Calu3 (cell line): Measurements from ENCODE around the gene NAB2. TPM values are rescaled to one million over a fixed set of nuclear protein-coding genes. Genes with fewer than 3 reads are reported as not detected.
"Not testable (repeated sequence)": the region's sequence is repeated elsewhere in the genome, so short reads cannot be mapped to it uniquely, and the experiment has no call there.

Source experiments
- BruUV-seq: library from RNA; stranded (reverse); fragments of 400-500 nt; replicated peaks from 2 replicates; lab custom pipeline; 2021; lab: Mats Ljungman, UMichigan
- CTCF ChIA-PET: fragments of 300-600 bp; sonication (Branson Sonifier 250); formaldehyde crosslinking; loops from one replicate; lab custom pipeline; 2022; ENCODE audit warnings: antibody characterized with exemption; lab: Charles Lee
- DNase-seq: peaks from one replicate; pipeline ENCODE4 v3.0.0; 2022
- H3K27ac Mint-ChIP-seq: one replicate; pipeline ENCODE4 v1.8.0; 2022; ENCODE audit warnings: mixed read lengths; ENCODE audit not compliant: unreplicated experiment
- H3K27me3 Mint-ChIP-seq: one replicate; pipeline ENCODE4 v1.8.0; 2022; ENCODE audit warnings: mixed read lengths; ENCODE audit not compliant: unreplicated experiment
- H3K36me3 Mint-ChIP-seq: one replicate; pipeline ENCODE4 v1.8.0; 2022; ENCODE audit warnings: mild to moderate bottlenecking, moderate library complexity, mixed read lengths; ENCODE audit not compliant: insufficient read depth, unreplicated experiment
- H3K4me1 Mint-ChIP-seq: one replicate; pipeline ENCODE4 v1.8.0; 2022; ENCODE audit warnings: mild to moderate bottlenecking, low read depth, mixed read lengths; ENCODE audit not compliant: unreplicated experiment
- H3K4me3 Mint-ChIP-seq: one replicate; pipeline ENCODE4 v1.8.0; 2022; ENCODE audit warnings: mild to moderate bottlenecking, low read depth, moderate library complexity, mixed read lengths; ENCODE audit not compliant: unreplicated experiment
- H3K9me3 Mint-ChIP-seq: one replicate; pipeline ENCODE4 v1.8.0; 2022; ENCODE audit warnings: low read depth, mixed read lengths; ENCODE audit not compliant: unreplicated experiment
- intact Hi-C: fragments of 100-400 bp; cut with micrococcal nuclease; formaldehyde crosslinking; loops from one replicate; pipeline ENCODE4 v1.10.0; 2022; ENCODE audit not compliant: unreplicated experiment
- total RNA-seq: library from RNA; stranded (reverse); gene quantifications from 2 replicates; pipeline ENCODE4 v1.2.3, GENCODE V29; 2022
- TF ChIP-seq, protein P1 (sequence below): fragments of 200-600 bp; IDR thresholded peaks from one replicate; pipeline ENCODE4 v1.8.0; 2022; ENCODE audit warnings: antibody characterized with exemption; ENCODE audit not compliant: unreplicated experiment

NAB2 gene
- total RNA-seq, 1 experiment from 2014 or later = 21.3 TPM

DNA sequence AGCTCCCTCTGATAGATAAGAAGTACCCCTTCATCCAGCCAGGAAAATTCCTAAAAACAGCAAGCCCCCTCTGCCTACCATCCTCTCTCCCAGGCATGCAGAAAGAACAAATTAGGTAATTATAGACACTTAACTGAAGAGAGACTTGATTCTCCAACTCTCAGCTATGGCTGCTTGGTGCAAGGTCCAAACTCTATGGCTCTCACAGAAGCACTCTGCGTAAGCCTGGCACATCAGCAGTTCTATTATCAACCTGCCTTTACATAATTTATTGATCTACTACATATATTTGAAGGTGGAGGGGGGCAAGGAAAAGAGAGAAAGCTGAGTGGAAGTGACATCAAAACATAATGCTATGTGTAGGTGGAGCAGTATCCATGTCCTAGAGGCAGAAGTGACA lies 37.9 kb upstream of the NAB2 start:
- Mint-ChIP-seq H3K36me3 (peaks cover 4% of the 10 kb centered on the region), H3K27me3 (peaks cover 17% of the 10 kb centered on the region), H3K4me3 (no peak overlapping the region), H3K4me1 (peaks cover 16% of the 10 kb centered on the region), H3K9me3 (no peaks in the 10 kb centered on the region), H3K27ac (no peak overlapping the region)
- BruUV-seq = no TSS peak
- no peak for DNase-seq
- intact Hi-C loops = no loop called here
- CTCF ChIA-PET = interaction anchor here (0.5 kb wide), 1 partner anchor 37 kb away, joined by 5 read pairs; no protein-coding TSS in a partner anchor
- TF ChIP-seq, protein P1, sequence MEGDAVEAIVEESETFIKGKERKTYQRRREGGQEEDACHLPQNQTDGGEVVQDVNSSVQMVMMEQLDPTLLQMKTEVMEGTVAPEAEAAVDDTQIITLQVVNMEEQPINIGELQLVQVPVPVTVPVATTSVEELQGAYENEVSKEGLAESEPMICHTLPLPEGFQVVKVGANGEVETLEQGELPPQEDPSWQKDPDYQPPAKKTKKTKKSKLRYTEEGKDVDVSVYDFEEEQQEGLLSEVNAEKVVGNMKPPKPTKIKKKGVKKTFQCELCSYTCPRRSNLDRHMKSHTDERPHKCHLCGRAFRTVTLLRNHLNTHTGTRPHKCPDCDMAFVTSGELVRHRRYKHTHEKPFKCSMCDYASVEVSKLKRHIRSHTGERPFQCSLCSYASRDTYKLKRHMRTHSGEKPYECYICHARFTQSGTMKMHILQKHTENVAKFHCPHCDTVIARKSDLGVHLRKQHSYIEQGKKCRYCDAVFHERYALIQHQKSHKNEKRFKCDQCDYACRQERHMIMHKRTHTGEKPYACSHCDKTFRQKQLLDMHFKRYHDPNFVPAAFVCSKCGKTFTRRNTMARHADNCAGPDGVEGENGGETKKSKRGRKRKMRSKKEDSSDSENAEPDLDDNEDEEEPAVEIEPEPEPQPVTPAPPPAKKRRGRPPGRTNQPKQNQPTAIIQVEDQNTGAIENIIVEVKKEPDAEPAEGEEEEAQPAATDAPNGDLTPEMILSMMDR = no peak

GRCh38 chr12:57053146-57053545 lies 35.8 kb upstream of the NAB2 start:
- CTCF ChIA-PET = interaction anchor here (1.0 kb wide), 1 partner anchor 66 kb away, joined by 3 read pairs; no protein-coding TSS in a partner anchor
- peaks cover 16% of the 10 kb centered on the region for H3K4me1 Mint-ChIP-seq
- H3K9me3 Mint-ChIP-seq, DNase-seq, H3K36me3 Mint-ChIP-seq, H3K27ac Mint-ChIP-seq, intact Hi-C loops, BruUV-seq, H3K27me3 Mint-ChIP-seq, H3K4me3 Mint-ChIP-seq: not testable (repeated sequence)

DNA sequence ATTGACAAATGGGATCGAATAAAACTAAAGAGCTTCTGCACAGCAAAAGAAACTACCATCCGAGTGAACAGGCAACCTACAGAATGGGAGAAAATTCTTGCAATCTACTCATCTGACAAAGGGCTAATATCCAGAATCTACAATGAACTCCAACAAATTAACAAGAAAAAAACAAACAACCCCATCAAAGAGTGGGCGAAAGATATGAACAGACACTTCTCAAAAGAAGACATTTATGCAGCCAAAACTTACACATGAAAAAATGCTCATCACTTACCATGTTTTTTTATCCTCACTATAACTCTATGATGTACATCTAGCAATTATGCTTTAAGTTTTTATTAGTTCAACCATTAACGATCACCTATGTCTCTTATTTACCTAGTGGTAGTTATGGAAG lies 35.0 kb upstream of the NAB2 start:
- H3K27ac Mint-ChIP-seq, H3K4me3 Mint-ChIP-seq, H3K36me3 Mint-ChIP-seq, CTCF ChIA-PET, H3K4me1 Mint-ChIP-seq, H3K27me3 Mint-ChIP-seq, H3K9me3 Mint-ChIP-seq, DNase-seq, intact Hi-C loops, BruUV-seq: not testable (repeated sequence)

DNA sequence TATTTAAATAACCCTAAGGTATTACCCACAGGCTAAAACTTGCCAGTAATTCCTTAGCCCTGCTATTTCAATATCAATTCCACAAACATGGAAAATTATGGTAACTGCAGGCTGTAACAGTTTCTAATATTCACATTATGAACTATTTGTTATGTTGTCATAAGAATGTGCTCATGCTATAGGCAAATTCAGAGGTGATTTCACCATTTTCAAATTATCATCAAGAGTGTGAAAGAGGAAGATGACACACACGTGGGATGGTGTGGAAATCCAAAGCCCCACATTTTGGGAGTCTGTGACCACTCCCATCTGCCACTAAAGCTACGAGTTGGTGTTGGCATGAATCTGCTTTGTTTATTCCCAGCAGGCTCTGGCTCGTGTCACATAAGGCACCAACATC lies 33.1 kb upstream of the NAB2 start:
- H3K4me3 Mint-ChIP-seq = no peak overlapping the region
- CTCF ChIA-PET = interaction anchor here (1.7 kb wide), 1 partner anchor 23 kb away, joined by 3 read pairs; no protein-coding TSS in a partner anchor
- no peaks in the 10 kb centered on the region for H3K9me3 Mint-ChIP-seq
- H3K27ac Mint-ChIP-seq = no peak overlapping the region
- H3K27me3 Mint-ChIP-seq = no peaks in the 10 kb centered on the region
- H3K4me1 Mint-ChIP-seq = no peaks in the 10 kb centered on the region
- no TSS peak for BruUV-seq
- peaks cover 9% of the 10 kb centered on the region for H3K36me3 Mint-ChIP-seq
- intact Hi-C loops = no loop called here
- TF ChIP-seq, protein P1 = no peak
- no peak for DNase-seq

DNA sequence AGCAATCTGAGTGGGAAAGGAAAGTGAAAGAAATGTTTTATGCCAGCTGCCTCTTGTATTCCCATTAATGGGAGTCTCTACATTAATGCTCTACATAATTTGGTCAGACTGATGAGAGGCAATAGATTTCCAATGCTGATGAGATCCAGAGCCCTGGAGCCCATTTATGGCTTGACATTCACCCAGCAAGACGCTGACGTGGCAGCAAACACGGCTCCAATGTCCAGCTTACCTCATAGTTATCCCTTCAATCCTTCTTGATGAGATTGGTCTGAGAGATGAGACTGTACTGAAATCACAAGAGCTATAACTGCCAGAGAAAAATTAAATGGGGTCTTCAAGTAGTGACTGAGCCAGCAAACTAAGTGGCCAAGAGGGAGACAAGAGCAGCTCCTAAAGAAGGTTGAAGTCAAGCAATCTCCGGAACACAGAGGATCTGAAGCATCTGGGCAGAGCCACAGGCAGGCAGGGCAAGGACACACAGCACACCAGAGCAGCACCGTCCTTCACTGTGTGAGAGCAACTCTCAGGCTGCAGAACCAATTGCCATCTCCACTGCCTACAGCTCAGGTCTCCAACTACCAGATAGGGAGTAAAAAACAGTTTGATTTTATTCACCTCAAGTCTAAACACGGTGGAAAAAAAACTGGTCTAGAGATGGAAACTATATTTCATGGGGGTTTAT lies 31.7 kb upstream of the NAB2 start:
- CTCF ChIA-PET = interaction anchor here (1.7 kb wide), 1 partner anchor 22 kb away, joined by 3 read pairs; no protein-coding TSS in a partner anchor
- no peak for DNase-seq
- H3K27ac Mint-ChIP-seq = no peak overlapping the region
- no peaks in the 10 kb centered on the region for H3K27me3 Mint-ChIP-seq
- H3K9me3 Mint-ChIP-seq = no peaks in the 10 kb centered on the region
- TF ChIP-seq, protein P1 = no peak
- intact Hi-C loops = no loop called here
- no peak overlapping the region for H3K4me3 Mint-ChIP-seq
- peaks cover 9% of the 10 kb centered on the region for H3K36me3 Mint-ChIP-seq
- BruUV-seq = no TSS peak
- no peaks in the 10 kb centered on the region for H3K4me1 Mint-ChIP-seq
